Chondrocyte (in vitro differentiated cells): ENCODE data around the gene SMARCC1. TPM values are rescaled to one million over a fixed set of nuclear protein-coding genes. Genes with fewer than 3 reads are reported as not detected.
A peak's percentile ranks its signal among the peaks of the same experiment; 100 is the strongest.

ENCODE experiments used
- DNase-seq: peaks from one replicate; pipeline ENCODE4 v3.0.0; 2021; ENCODE audit warnings: mixed read lengths, low spot score
- H3K27ac Mint-ChIP-seq: one replicate; pipeline ENCODE4 v1.8.0; 2021; ENCODE audit warnings: mild to moderate bottlenecking, moderate library complexity, mixed read lengths; ENCODE audit not compliant: unreplicated experiment
- H3K27me3 Mint-ChIP-seq: 2 replicates; pipeline ENCODE4 v1.8.0; 2021; ENCODE audit warnings: low read depth, mixed read lengths
- H3K36me3 Mint-ChIP-seq: 2 replicates; pipeline ENCODE4 v1.8.0; 2021; ENCODE audit warnings: low read depth, mixed read lengths
- H3K4me1 Mint-ChIP-seq: 2 replicates; pipeline ENCODE4 v1.8.0; 2021; ENCODE audit warnings: low read depth, mild to moderate bottlenecking, mixed read lengths
- H3K4me3 Mint-ChIP-seq: one replicate; pipeline ENCODE4 v1.8.0; 2021; ENCODE audit warnings: mild to moderate bottlenecking, moderate library complexity, mixed read lengths; ENCODE audit not compliant: unreplicated experiment
- H3K9me3 Mint-ChIP-seq: 2 replicates; pipeline ENCODE4 v1.8.0; 2021; ENCODE audit warnings: low read depth, mixed read lengths
- CTCF ChIP-seq: fragments of 200-600 bp; sonication (generic); IDR thresholded peaks from 2 replicates; pipeline ENCODE4 v1.5.0; 2021; ENCODE audit warnings: antibody characterized with exemption, mild to moderate bottlenecking, moderate library complexity
- total RNA-seq: library from RNA; stranded (reverse); gene quantifications from 3 replicates; pipeline ENCODE4 v1.2.1, GENCODE V29; 2021

The SMARCC1 gene
- total RNA-seq, 1 donor from 2014 or later: 83.5 TPM

DNA sequence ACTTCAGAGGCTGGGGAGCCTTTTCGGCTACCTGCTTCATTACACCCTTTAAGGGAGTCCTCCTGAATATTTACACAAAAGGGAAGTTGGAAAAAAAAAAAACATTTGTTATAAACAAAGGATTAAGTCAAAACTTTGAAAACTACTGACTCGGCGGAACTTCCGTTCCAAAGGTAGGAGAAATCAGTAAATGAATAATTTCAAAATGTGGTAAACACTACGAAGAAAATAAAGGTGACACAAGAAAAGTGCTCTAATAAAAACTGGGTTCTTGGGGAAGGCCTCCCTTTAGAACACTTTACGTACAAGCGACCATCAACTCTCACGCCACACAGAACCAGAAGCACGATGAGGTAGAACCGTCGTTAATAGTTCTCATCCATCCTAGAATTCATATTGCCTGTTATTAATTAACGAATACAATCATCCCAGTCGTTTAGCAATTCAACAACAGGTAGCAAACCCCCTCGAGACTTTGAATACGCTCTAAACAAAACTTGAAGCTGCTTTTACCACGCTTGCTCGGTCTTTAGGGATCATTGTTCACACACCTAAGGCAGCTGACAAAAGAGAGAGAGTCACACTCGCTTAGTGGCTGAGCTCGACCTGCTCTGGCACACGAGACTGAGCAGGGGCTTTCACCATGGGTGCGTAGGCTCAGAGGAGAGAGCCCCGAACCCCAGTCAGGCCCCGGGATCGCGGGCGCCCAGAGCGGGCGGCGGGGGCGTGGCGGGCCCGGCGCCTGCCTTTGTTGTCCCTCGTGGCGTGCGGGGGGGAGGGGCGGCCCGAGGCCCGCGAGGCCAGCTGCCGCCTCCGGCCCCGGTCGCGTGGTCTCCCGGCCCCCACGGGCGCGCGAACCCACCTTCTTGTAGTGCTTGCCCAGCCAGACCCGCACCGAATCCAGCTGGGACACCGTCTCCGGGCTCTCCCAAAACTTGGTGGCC, 680 bp downstream of the SMARCC1 start:
- H3K27me3 Mint-ChIP-seq: no peaks in the 10 kb centered on the region
- H3K27ac Mint-ChIP-seq: peak overlapping the region; percentile 98
- H3K4me1 Mint-ChIP-seq: peaks cover 26% of the 10 kb centered on the region
- TF ChIP-seq CTCF: no peak
- H3K9me3 Mint-ChIP-seq: no peaks in the 10 kb centered on the region
- peak overlapping the region; percentile 94 for H3K4me3 Mint-ChIP-seq
- H3K36me3 Mint-ChIP-seq: no peaks in the 10 kb centered on the region
- DNase-seq: no peak

DNA sequence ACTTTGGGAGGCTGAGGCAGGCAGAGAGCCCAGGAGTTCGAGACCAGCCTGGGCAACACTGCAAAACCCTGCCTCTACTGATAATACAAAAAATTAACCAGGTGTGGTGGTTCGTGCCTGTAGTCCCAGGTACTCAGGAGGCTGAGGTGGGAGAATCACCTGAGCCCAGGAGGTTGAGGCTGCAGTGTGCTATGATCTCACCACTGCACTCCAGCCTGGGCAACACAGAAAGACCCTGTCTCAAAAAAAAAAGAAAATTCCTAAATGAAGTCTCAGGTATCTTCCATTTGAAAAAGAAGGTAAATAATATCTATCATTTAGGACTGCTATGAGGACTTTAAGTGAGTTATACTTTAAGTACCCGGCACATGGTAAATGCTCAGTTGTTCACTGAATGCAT, 2.9 kb downstream of the SMARCC1 start:
- Mint-ChIP-seq H3K36me3 (no peaks in the 10 kb centered on the region), H3K27ac (no peak overlapping the region)

DNA sequence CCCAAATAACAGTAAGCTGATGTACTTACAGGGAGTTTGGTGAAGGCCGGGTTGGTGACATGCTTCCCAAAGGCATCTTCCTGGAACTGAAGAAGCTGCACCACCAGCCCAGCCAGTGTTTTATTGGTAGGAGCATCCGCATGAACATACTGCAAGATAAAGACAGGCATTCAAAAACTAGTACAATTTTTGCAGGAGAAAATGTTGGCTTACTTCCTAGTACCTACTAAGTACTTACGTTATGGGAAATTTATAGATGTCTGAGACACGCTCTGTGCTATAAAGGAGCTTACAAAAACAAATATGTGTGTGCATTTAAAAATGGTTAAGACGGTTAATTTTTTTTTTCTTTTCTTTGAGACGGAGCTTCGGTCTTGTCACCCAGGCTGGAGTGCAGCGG, 8.9 kb downstream of the SMARCC1 start:
- DNase-seq: peak; percentile 12
- Mint-ChIP-seq H3K27ac (no peak overlapping the region), H3K9me3 (no peaks in the 10 kb centered on the region)

More for the DNA sequence above, 2.9 kb downstream of the SMARCC1 start:
- peak; percentile 8 for DNase-seq
- Mint-ChIP-seq H3K9me3 (no peaks in the 10 kb centered on the region), H3K4me3 (no peak overlapping the region), H3K27me3 (no peaks in the 10 kb centered on the region), H3K4me1 (peaks cover 36% of the 10 kb centered on the region)
- TF ChIP-seq CTCF: no peak

DNA sequence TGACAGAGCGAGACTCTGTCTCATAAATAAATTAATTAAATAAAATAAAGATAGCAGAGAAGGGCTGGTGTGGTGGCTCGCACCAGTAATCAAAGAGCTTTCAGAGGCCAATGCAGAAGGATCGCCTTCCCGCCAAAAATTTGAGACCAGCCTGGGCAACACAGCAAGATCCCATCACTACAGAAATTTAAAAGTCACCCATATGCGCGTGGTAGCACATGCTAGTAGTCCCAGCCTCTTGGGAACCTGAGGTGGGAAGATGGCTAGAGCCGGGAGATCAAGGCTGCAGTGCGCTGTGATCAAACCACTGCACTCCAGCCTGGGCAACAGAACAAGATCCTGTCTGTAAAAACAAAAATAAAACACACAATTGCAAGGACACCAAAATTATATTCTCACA, 9.6 kb downstream of the SMARCC1 start:
- TF ChIP-seq CTCF: no peak
- H3K4me3 Mint-ChIP-seq: no peak overlapping the region
- H3K36me3 Mint-ChIP-seq: peaks cover 8% of the 10 kb centered on the region
- H3K27me3 Mint-ChIP-seq: no peaks in the 10 kb centered on the region
- H3K4me1 Mint-ChIP-seq: peaks cover 16% of the 10 kb centered on the region
- H3K27ac Mint-ChIP-seq: no peak overlapping the region
- H3K9me3 Mint-ChIP-seq: no peaks in the 10 kb centered on the region
- DNase-seq: peak; percentile 26

More for the DNA sequence above, 8.9 kb downstream of the SMARCC1 start:
- no peak overlapping the region for H3K4me3 Mint-ChIP-seq
- TF ChIP-seq CTCF: no peak
- no peaks in the 10 kb centered on the region for H3K27me3 Mint-ChIP-seq
- peaks cover 16% of the 10 kb centered on the region for H3K4me1 Mint-ChIP-seq
- H3K36me3 Mint-ChIP-seq: peaks cover 8% of the 10 kb centered on the region

DNA sequence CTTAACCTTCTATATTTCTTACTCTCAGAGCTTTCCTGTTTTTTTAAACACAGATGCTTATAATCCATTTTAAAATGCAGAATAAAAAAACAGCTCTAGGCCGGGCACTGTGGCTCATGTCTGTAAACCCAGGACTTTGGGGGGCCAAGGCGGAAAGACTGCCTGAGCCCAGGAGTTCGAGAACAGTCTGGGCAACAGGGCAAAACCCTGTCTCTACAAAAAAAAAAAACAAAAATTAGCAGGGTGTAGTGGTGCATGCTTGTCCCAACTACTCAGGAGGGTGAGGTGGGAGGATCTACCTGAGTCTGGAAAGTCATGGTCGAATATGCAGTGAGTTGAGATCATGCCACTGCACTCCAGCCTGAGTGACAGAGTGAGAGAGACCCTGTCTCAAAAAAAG, 15.5 kb downstream of the SMARCC1 start:
- Mint-ChIP-seq H3K4me1 (peaks cover 20% of the 10 kb centered on the region), H3K27ac (peak overlapping the region; percentile 54), H3K36me3 (peaks cover 3% of the 10 kb centered on the region), H3K4me3 (no peak overlapping the region), H3K27me3 (no peaks in the 10 kb centered on the region), H3K9me3 (no peaks in the 10 kb centered on the region)
- no peak for DNase-seq
- no peak for TF ChIP-seq CTCF
